Measurements from ENCODE around the gene CNTNAP2.
"Not testable (repeated sequence)": the region's sequence is repeated elsewhere in the genome, so short reads cannot be mapped to it uniquely, and the experiment has no call there.

Gene CNTNAP2

GRCh38 chr7:147081117-147081516, 964.5 kb downstream of the CNTNAP2 start:
- TF ChIP-seq CTCF (IDR thresholded peaks at IDR 0.05; ENCODE audit: low read depth, low read length): no peak
- H3K4me3 ChIP-seq (ENCODE audit: low read depth, low read length): no peak overlapping the region

GRCh38 chr7:147089051-147089461, 972.5 kb downstream of the CNTNAP2 start:
- H3K4me3 ChIP-seq (ENCODE audit: low read depth, low read length): no peak overlapping the region
- no peak for TF ChIP-seq CTCF (IDR thresholded peaks at IDR 0.05; ENCODE audit: low read depth, low read length)

GRCh38 chr7:147089608-147090007, 973.0 kb downstream of the CNTNAP2 start:
- no peak overlapping the region for H3K4me3 ChIP-seq (ENCODE audit: low read depth, low read length)
- no peak for TF ChIP-seq CTCF (IDR thresholded peaks at IDR 0.05; ENCODE audit: low read depth, low read length)

GRCh38 chr7:147096629-147097028, 980.0 kb downstream of the CNTNAP2 start:
- H3K4me3 ChIP-seq (ENCODE audit: low read depth, low read length): no peak overlapping the region
- no peak for TF ChIP-seq CTCF (IDR thresholded peaks at IDR 0.05; ENCODE audit: low read depth, low read length)

- no peak overlapping the region for H3K4me3 ChIP-seq (ENCODE audit: low read depth, low read length)
- no peak for TF ChIP-seq CTCF (IDR thresholded peaks at IDR 0.05; ENCODE audit: low read depth, low read length)
Observed at GRCh38 chr7:147103224-147103623, 986.6 kb downstream of the CNTNAP2 start.

GRCh38 chr7:147106746-147107145, 990.1 kb downstream of the CNTNAP2 start:
- no peak for TF ChIP-seq CTCF (IDR thresholded peaks at IDR 0.05; ENCODE audit: low read depth, low read length)
- H3K4me3 ChIP-seq (ENCODE audit: low read depth, low read length): no peak overlapping the region

- not testable (repeated sequence) for H3K4me3 ChIP-seq (ENCODE audit: low read depth, low read length)
Observed at GRCh38 chr7:147114525-147114924, 997.9 kb downstream of the CNTNAP2 start.

GRCh38 chr7:147136352-147136751, 1019.8 kb downstream of the CNTNAP2 start:
- no peak overlapping the region for H3K4me3 ChIP-seq (ENCODE audit: low read depth, low read length)
- TF ChIP-seq CTCF (IDR thresholded peaks at IDR 0.05; ENCODE audit: low read depth, low read length): no peak

Data from WI38 (cell line).